Measurements from ENCODE around the gene ATP6V0E2. TPM values are rescaled to one million over a fixed set of nuclear protein-coding genes. Genes with fewer than 3 reads are reported as not detected.

ATP6V0E2 gene
- total RNA-seq, 4 donors from 2014 or later = 20.1 to 35.6 (median 30.7) TPM

GRCh38 chr7:149866779-149867447 lies 6.9 kb upstream of the ATP6V0E2 start:
- Histone ChIP-seq H3K27ac (no peak overlapping the region), H3K27me3 (no peaks in the 10 kb centered on the region), H3K4me1 (peaks cover 0 to 4% (median 0%) of the 10 kb centered on the region in 3 donors), H3K9me3 (no peaks in the 10 kb centered on the region), H3K4me3 (no peak overlapping the region), H3K36me3 (peaks cover 0 to 67% of the 10 kb centered on the region in 2 donors)
- TF ChIP-seq POLR2A (IDR thresholded peaks at IDR 0.05) = no peak
- TF ChIP-seq POLR2AphosphoS5 (IDR thresholded peaks at IDR 0.05) = no peak
- TF ChIP-seq EP300 (IDR thresholded peaks at IDR 0.05) = no peak
- no peak for TF ChIP-seq CTCF (IDR thresholded peaks at IDR 0.05)
- WGBS, 2 donors (ENCODE audit: low coverage in 1 of 2) = 40 to 84% methylated on average over 3 to 6 of the region's 11 CpGs
- ATAC-seq = no peak

- 83 to 86% methylated on average over 8 to 17 of the region's 25 CpGs for WGBS, 2 donors (ENCODE audit: low coverage in 1 of 2)
- no peak for TF ChIP-seq EP300 (IDR thresholded peaks at IDR 0.05)
- TF ChIP-seq POLR2A (IDR thresholded peaks at IDR 0.05) = no peak
- no peak for TF ChIP-seq POLR2AphosphoS5 (IDR thresholded peaks at IDR 0.05)
- TF ChIP-seq CTCF (IDR thresholded peaks at IDR 0.05) = no peak
Observed at GRCh38 chr7:149867762-149868622, 5.8 kb upstream of the ATP6V0E2 start.

GRCh38 chr7:149868623-149869290 lies 5.0 kb upstream of the ATP6V0E2 start:
- no peaks in the 10 kb centered on the region for H3K27me3 ChIP-seq
- no peak overlapping the region for H3K4me3 ChIP-seq
- TF ChIP-seq POLR2AphosphoS5 (IDR thresholded peaks at IDR 0.05) (no peak), POLR2A (IDR thresholded peaks at IDR 0.05) (no peak), EP300 (IDR thresholded peaks at IDR 0.05) (no peak), CTCF (IDR thresholded peaks at IDR 0.05) (no peak)
- H3K36me3 ChIP-seq = peaks cover 0 to 48% of the 10 kb centered on the region in 2 donors
- no peak overlapping the region for H3K27ac ChIP-seq
- no peaks in the 10 kb centered on the region for H3K9me3 ChIP-seq
- peaks cover 0 to 17% (median 2%) of the 10 kb centered on the region in 3 donors for H3K4me1 ChIP-seq
- WGBS, 2 donors (ENCODE audit: low coverage in 1 of 2) = no CpG with 5 or more reads among the region's 7 CpGs
- no peak for ATAC-seq

More at GRCh38 chr7:149867762-149868622, 5.8 kb upstream of the ATP6V0E2 start:
- Histone ChIP-seq H3K4me1 (peaks cover 0 to 15% (median 2%) of the 10 kb centered on the region in 3 donors), H3K36me3 (peaks cover 0 to 56% of the 10 kb centered on the region in 2 donors), H3K27ac (no peak overlapping the region), H3K4me3 (no peak overlapping the region), H3K27me3 (no peaks in the 10 kb centered on the region), H3K9me3 (no peaks in the 10 kb centered on the region)
- no peak for ATAC-seq

GRCh38 chr7:149869291-149869650 lies 4.5 kb upstream of the ATP6V0E2 start:
- Histone ChIP-seq H3K9me3 (no peaks in the 10 kb centered on the region), H3K4me3 (no peak overlapping the region), H3K36me3 (peaks cover 0 to 43% of the 10 kb centered on the region in 2 donors), H3K27ac (no peak overlapping the region), H3K4me1 (peaks cover 0 to 22% (median 4%) of the 10 kb centered on the region in 3 donors), H3K27me3 (no peaks in the 10 kb centered on the region)
- no peak for ATAC-seq
- TF ChIP-seq EP300 (IDR thresholded peaks at IDR 0.05) (no peak), POLR2AphosphoS5 (IDR thresholded peaks at IDR 0.05) (no peak), CTCF (IDR thresholded peaks at IDR 0.05) (no peak), POLR2A (IDR thresholded peaks at IDR 0.05) (no peak)
- WGBS, 2 donors (ENCODE audit: low coverage in 1 of 2) = no CpG with 5 or more reads among the region's 5 CpGs

Measured in gastroesophageal sphincter (tissue), 4 donors.